ENCODE measurements around the gene L1CAM. TPM values are rescaled to one million over a fixed set of nuclear protein-coding genes. Genes with fewer than 3 reads are reported as not detected.

Gene L1CAM
- total RNA-seq, 1 donor from 2014 or later = 1.4 TPM

- H3K4me1 Mint-ChIP-seq (ENCODE audit: low read depth) = no peaks in the 10 kb centered on the region
- no peak for DNase-seq (ENCODE audit: low spot score, unreplicated experiment)
- peaks cover 3% of the 10 kb centered on the region for H3K9me3 Mint-ChIP-seq (ENCODE audit: low read depth)
- no peak overlapping the region for H3K4me3 Mint-ChIP-seq (ENCODE audit: low read depth)
- H3K27me3 Mint-ChIP-seq = no peaks in the 10 kb centered on the region
- no peak for TF ChIP-seq CTCF (IDR thresholded peaks at IDR 0.05; ENCODE audit: unreplicated experiment)
- no peak overlapping the region for H3K27ac Mint-ChIP-seq
- no peaks in the 10 kb centered on the region for H3K36me3 Mint-ChIP-seq (ENCODE audit: insufficient read depth)
These were observed 23.3 kb upstream of the L1CAM start for GRCh38 chrX:153909024-153909979.

- H3K4me1 Mint-ChIP-seq (ENCODE audit: low read depth) = no peaks in the 10 kb centered on the region
- no peak overlapping the region for H3K4me3 Mint-ChIP-seq (ENCODE audit: low read depth)
- no peaks in the 10 kb centered on the region for H3K36me3 Mint-ChIP-seq (ENCODE audit: insufficient read depth)
- H3K27ac Mint-ChIP-seq = no peak overlapping the region
- TF ChIP-seq CTCF (IDR thresholded peaks at IDR 0.05; ENCODE audit: unreplicated experiment) = no peak
- DNase-seq (ENCODE audit: low spot score, unreplicated experiment) = no peak
- H3K9me3 Mint-ChIP-seq (ENCODE audit: low read depth) = peaks cover 4% of the 10 kb centered on the region
- H3K27me3 Mint-ChIP-seq = peaks cover under 1% of the 10 kb centered on the region
These were observed 22.4 kb upstream of the L1CAM start for GRCh38 chrX:153908219-153908860.

- no peak for TF ChIP-seq CTCF (IDR thresholded peaks at IDR 0.05; ENCODE audit: unreplicated experiment)
- no peak for DNase-seq (ENCODE audit: low spot score, unreplicated experiment)
- H3K36me3 Mint-ChIP-seq (ENCODE audit: insufficient read depth) = peaks cover 2% of the 10 kb centered on the region
- no peak overlapping the region for H3K27ac Mint-ChIP-seq
- H3K4me3 Mint-ChIP-seq (ENCODE audit: low read depth) = no peak overlapping the region
- no peaks in the 10 kb centered on the region for H3K4me1 Mint-ChIP-seq (ENCODE audit: low read depth)
- H3K9me3 Mint-ChIP-seq (ENCODE audit: low read depth) = peaks cover 8% of the 10 kb centered on the region
- peaks cover 4% of the 10 kb centered on the region for H3K27me3 Mint-ChIP-seq
These were observed 21.5 kb upstream of the L1CAM start for GRCh38 chrX:153907456-153907855.

- Mint-ChIP-seq H3K27ac (no peak overlapping the region), H3K9me3 (ENCODE audit: low read depth) (peaks cover 4% of the 10 kb centered on the region), H3K27me3 (peaks cover 8% of the 10 kb centered on the region), H3K4me3 (ENCODE audit: low read depth) (no peak overlapping the region), H3K4me1 (ENCODE audit: low read depth) (no peaks in the 10 kb centered on the region), H3K36me3 (ENCODE audit: insufficient read depth) (peaks cover 2% of the 10 kb centered on the region)
- DNase-seq (ENCODE audit: low spot score, unreplicated experiment) = no peak
- TF ChIP-seq CTCF (IDR thresholded peaks at IDR 0.05; ENCODE audit: unreplicated experiment) = no peak
These were observed 20.3 kb upstream of the L1CAM start for GRCh38 chrX:153906126-153906917.

All from progenitor cell of endocrine pancreas (in vitro differentiated cells).